PC-3 (cell line): ENCODE measurements around the gene BCL2L15. TPM values are rescaled to one million over a fixed set of nuclear protein-coding genes. Genes with fewer than 3 reads are reported as not detected.

ENCODE experiments used
- ATAC-seq: fragments of 200-7000 bp; cut with Tn5 transposase; 2 replicates; pipeline ENCODE4 v1.9.1; 2020; ENCODE audit warnings: mild to moderate bottlenecking, moderate library complexity
- Bru-seq: library from RNA; stranded (reverse); fragments of 400-500 nt; gene quantifications from one replicate; lab custom pipeline; 2021; lab: Mats Ljungman, UMichigan
- BruChase-seq, 2 experiments: library from RNA; stranded (reverse); fragments of 400-500 nt; gene quantifications; one replicate each; lab custom pipeline; 2021; lab: Mats Ljungman, UMichigan
- BruUV-seq: library from RNA; stranded (reverse); fragments of 400-500 nt; replicated peaks from 2 replicates; lab custom pipeline; 2021; lab: Mats Ljungman, UMichigan
- CTCF ChIA-PET: fragments of 300-600 bp; sonication (Branson Sonifier 250); formaldehyde crosslinking; loops from one replicate; lab custom pipeline; 2022; ENCODE audit warnings: antibody characterized with exemption; lab: Charles Lee
- POLR2A ChIA-PET: fragments of 300-600 bp; sonication (Branson Sonifier 250); formaldehyde crosslinking; loops from one replicate; lab custom pipeline; 2022; ENCODE audit warnings: antibody characterized with exemption; ENCODE audit not compliant: unreplicated experiment; lab: Charles Lee
- DNase-seq: peaks from one replicate; pipeline ENCODE4 v3.0.0-alpha.2; 2015
- H2AFZ ChIP-seq: fragments of 300-600 bp; sonication (generic); 2 replicates; pipeline ENCODE4 v1.6.0; 2016; ENCODE audit warnings: antibody characterized with exemption, low read length
- H3F3A ChIP-seq: fragments of 300-600 bp; sonication (generic); one replicate; pipeline ENCODE4 v1.6.0; 2017; ENCODE audit warnings: antibody characterized with exemption, low read length, control low read depth, mild to moderate bottlenecking; ENCODE audit not compliant: unreplicated experiment
- H3K27ac ChIP-seq: fragments of 300-600 bp; sonication (generic); 2 replicates; pipeline ENCODE4 v1.5.1; 2016; ENCODE audit warnings: mild to moderate bottlenecking, low read length
- H3K27me3 ChIP-seq: fragments of 300-600 bp; sonication (generic); 2 replicates; pipeline ENCODE4 v1.6.1; 2016; ENCODE audit warnings: low read length, mixed read lengths
- H3K36me3 ChIP-seq: fragments of 300-600 bp; sonication (generic); 2 replicates; pipeline ENCODE4 v1.6.1; 2016; ENCODE audit warnings: low read depth, mixed run types, low read length, mixed read lengths
- H3K4me1 ChIP-seq: fragments of 300-600 bp; sonication (generic); 2 replicates; pipeline ENCODE4 v1.5.1; 2016; ENCODE audit warnings: low read length; ENCODE audit not compliant: insufficient read depth
- H3K4me2 ChIP-seq: fragments of 300-600 bp; sonication (generic); 2 replicates; pipeline ENCODE4 v1.6.0; 2016; ENCODE audit warnings: low read length
- H3K4me3 ChIP-seq: fragments of 300-600 bp; sonication (generic); 2 replicates; pipeline ENCODE4 v1.5.1; 2016; ENCODE audit warnings: mild to moderate bottlenecking, low read length, mixed read lengths
- H3K79me2 ChIP-seq: fragments of 300-600 bp; sonication (generic); 2 replicates; pipeline ENCODE4 v1.6.1; 2017; ENCODE audit warnings: low read length, mixed read lengths
- H3K9ac ChIP-seq: fragments of 300-600 bp; sonication (generic); 2 replicates; pipeline ENCODE4 v1.6.0; 2016; ENCODE audit warnings: mild to moderate bottlenecking, low read length
- H3K9me2 ChIP-seq: fragments of 300-600 bp; sonication (generic); replicated peaks from 2 replicates; pipeline ENCODE4 v1.6.1; 2016; ENCODE audit warnings: mixed run types, low read length, mixed read lengths
- H3K9me3 ChIP-seq: fragments of 300-600 bp; sonication (generic); 2 replicates; pipeline ENCODE4 v1.6.1; 2016; ENCODE audit warnings: low read length, mixed read lengths
- H4K20me1 ChIP-seq: fragments of 300-600 bp; sonication (generic); 2 replicates; pipeline ENCODE4 v1.6.1; 2016; ENCODE audit warnings: low read length, mixed read lengths
- CTCF ChIP-seq: fragments of 300-600 bp; sonication (generic); conservative IDR thresholded peaks from 2 replicates; pipeline ENCODE4 v1.5.1; 2017; ENCODE audit warnings: antibody characterized with exemption, low read depth, mild to moderate bottlenecking, low read length
- EZH2 ChIP-seq: fragments of 300-600 bp; sonication (generic); IDR thresholded peaks from one replicate; pipeline ENCODE4 v1.6.1; 2017; ENCODE audit warnings: antibody characterized with exemption, mild to moderate bottlenecking, low read length; ENCODE audit not compliant: unreplicated experiment
- EZH2phosphoT487 ChIP-seq: fragments of 300-600 bp; sonication (generic); IDR thresholded peaks from 2 replicates; pipeline ENCODE4 v1.6.1; 2018; ENCODE audit warnings: mild to moderate bottlenecking, antibody characterized with exemption, low read length, borderline replicate concordance
- intact Hi-C: fragments of 100-400 bp; cut with micrococcal nuclease; formaldehyde crosslinking; loops from 2 replicates; pipeline ENCODE4 v1.9.0; 2023
- long read RNA-seq: library from polyadenylated mRNA; unstranded; transcript quantifications from one replicate; pipeline ENCODE4 v2.0.0, GENCODE V29; 2021; ENCODE audit not compliant: unreplicated experiment
- total RNA-seq: library from RNA; depleted of rRNA; stranded (reverse); fragments of >200 nt; gene quantifications from 2 replicates; pipeline ENCODE4 v1.2.3, GENCODE V29; 2014; rRNA removed

BCL2L15 gene
- total RNA-seq: 0.29 TPM in 1 of 2 replicates, not detected in the other
- Bru-seq, nascent RNA: percentile 33 among the genes with signal in this experiment
- BruChase-seq, experiment 1, labeled RNA remaining after a 6-hour chase: percentile 36 among the genes with signal in this experiment
- BruChase-seq, experiment 2, labeled RNA remaining after a 2-hour chase: percentile 32 among the genes with signal in this experiment
- long read RNA-seq: 0 reads

GRCh38 chr1:113887402-113888175 is at the start of gene BCL2L15:
Gene BCL2L15 (minus strand): TSS chr1:113887581. CDS start chr1:113887375, 206 bp downstream.
- Histone ChIP-seq H3K4me3 (no peak within 1 kb of the TSS), H2AFZ (no peak within 1 kb of the TSS), H3K4me1 (no peaks in the 10 kb centered on the region), H3K27ac (no peak within 1 kb of the TSS), H3K79me2 (no peaks in the 10 kb centered on the region), H3K9me2 (no peaks in the 10 kb centered on the region), H3K9me3 (no peaks in the 10 kb centered on the region), H4K20me1 (no peaks in the 10 kb centered on the region), H3F3A (no peaks in the 10 kb centered on the region), H3K36me3 (no peaks in the 10 kb centered on the region), H3K4me2 (no peak within 1 kb of the TSS), H3K27me3 (no peaks in the 10 kb centered on the region), H3K9ac (no peak within 1 kb of the TSS)
- no peak for ATAC-seq
- ChIA-PET POLR2A (no interaction called here), CTCF (no interaction called here)
- DNase-seq: peak; percentile 10
- TF ChIP-seq EZH2: no peak
- TF ChIP-seq CTCF: no peak
- no peak for TF ChIP-seq EZH2phosphoT487
- no TSS peak for BruUV-seq
- intact Hi-C loops: no loop called here

GRCh38 chr1:113937146-113937545 is 49.8 kb upstream of the BCL2L15 start:
- Histone ChIP-seq H3K9me3 (no peaks in the 10 kb centered on the region), H3K4me1 (peaks cover 20% of the 10 kb centered on the region), H3K9ac (no peak overlapping the region), H3K36me3 (peaks cover 12% of the 10 kb centered on the region), H3K79me2 (peaks cover 86% of the 10 kb centered on the region), H3K9me2 (no peaks in the 10 kb centered on the region), H2AFZ (no peak overlapping the region), H3K27ac (no peak overlapping the region), H3K4me3 (no peak overlapping the region), H3F3A (peaks cover 5% of the 10 kb centered on the region), H3K27me3 (no peaks in the 10 kb centered on the region), H3K4me2 (peak overlapping the region; percentile 27; the same call in 1 of the 2 replicates), H4K20me1 (peaks cover 39% of the 10 kb centered on the region)
- ChIA-PET CTCF (no interaction called here), POLR2A (no interaction called here)
- intact Hi-C loops: no loop called here
- ATAC-seq (peak; percentile 96), DNase-seq (peak; percentile 55)
- no peak for TF ChIP-seq EZH2phosphoT487
- TF ChIP-seq EZH2: no peak
- TF ChIP-seq CTCF: no peak
- BruUV-seq: no TSS peak
